Uterus (tissue), 2 donors: Measurements from ENCODE around the gene SCG5.

ENCODE experiments used
- CTCF ChIP-seq, 4 experiments: fragments of 200-600 bp in 2 of 4; fragments of 450-650 bp in 2 of 4; sonication (generic) in 2 of 4; IDR thresholded peaks; one replicate each; pipeline ENCODE4 v1.5.1; 2016 to 2019; ENCODE audit warnings: antibody characterized with exemption in 4 of 4, mild to moderate bottlenecking in 2 of 4, moderate library complexity in 1 of 4
- POLR2A ChIP-seq, 2 donors: fragments of 450-650 bp; IDR thresholded peaks; one replicate each; pipeline ENCODE4 v1.6.1; 2016; ENCODE audit warnings: antibody characterized with exemption in 2 of 2, mild to moderate bottlenecking in 1 of 2, moderate library complexity in 1 of 2

- no peak for TF ChIP-seq CTCF (IDR thresholded peaks at IDR 0.05)
- TF ChIP-seq POLR2A (IDR thresholded peaks at IDR 0.05), result no peak
Measured at GRCh38 chr15:32687556-32687955, 46.0 kb downstream of the SCG5 start.
